HepG2 (cell line): ENCODE data around the gene P2RY6. TPM values are rescaled to one million over a fixed set of nuclear protein-coding genes. Genes with fewer than 3 reads are reported as not detected.

Source experiments
- ATF1 ChIP-seq: IDR thresholded peaks from 2 replicates; pipeline ENCODE4 v1.6.1; 2016; ENCODE audit warnings: mild to moderate bottlenecking, control low read depth
- EP300 ChIP-seq, 3 experiments: sonication (generic) in 1 of 3; formaldehyde crosslinking in 1 of 3; IDR thresholded peaks; 2 replicates each; pipeline versions ENCODE4 v1.5.1 to v1.6.1; 2011 to 2020; ENCODE audit warnings: low read depth in 2 of 3, low read length in 2 of 3, borderline replicate concordance in 1 of 3, improper control_type of control experiment in 1 of 3, mild to moderate bottlenecking in 1 of 3, missing genetic modification reagents in 1 of 3, moderate library complexity in 1 of 3
- FOXO1 ChIP-seq: sonication (generic); formaldehyde crosslinking; IDR thresholded peaks from 2 replicates; pipeline ENCODE4 v1.4.0; 2020; ENCODE audit warnings: missing genetic modification reagents
- FOXO4 ChIP-seq: sonication (generic); formaldehyde crosslinking; conservative IDR thresholded peaks from 2 replicates; pipeline ENCODE4 v1.8.1; 2023; ENCODE audit warnings: missing genetic modification reagents
- FOXP1 ChIP-seq, 2 experiments: fragments of 450-650 bp in 1 of 2; IDR thresholded peaks; 2 replicates each; pipeline ENCODE4 v1.6.1; 2017 to 2018; ENCODE audit warnings: antibody characterized with exemption in 1 of 2
- HIVEP1 ChIP-seq: sonication (generic); formaldehyde crosslinking; IDR thresholded peaks from 2 replicates; pipeline ENCODE4 v1.4.0; 2020; ENCODE audit warnings: mild to moderate bottlenecking, missing genetic modification reagents
- HOXA7 ChIP-seq: sonication (generic); formaldehyde crosslinking; IDR thresholded peaks from 2 replicates; pipeline ENCODE4 v1.8.1; 2022; ENCODE audit warnings: mild to moderate bottlenecking, missing genetic modification reagents, moderate library complexity
- HOXA9 ChIP-seq: sonication (generic); formaldehyde crosslinking; IDR thresholded peaks from 2 replicates; pipeline ENCODE4 v1.8.1; 2022; ENCODE audit warnings: missing genetic modification reagents, mild to moderate bottlenecking, moderate library complexity, borderline replicate concordance
- JUND ChIP-seq: sonication (generic); formaldehyde crosslinking; IDR thresholded peaks from 2 replicates; pipeline ENCODE4 v1.8.0; 2022; ENCODE audit warnings: mild to moderate bottlenecking, missing genetic modification reagents
- NCOR1 ChIP-seq: fragments of 200-600 bp; sonication (generic); IDR thresholded peaks from 2 replicates; pipeline ENCODE4 v1.7.0; 2017; ENCODE audit warnings: antibody characterized with exemption, low read length, borderline replicate concordance
- NFKB2 ChIP-seq: sonication (generic); formaldehyde crosslinking; IDR thresholded peaks from 2 replicates; pipeline ENCODE4 v1.4.0; 2020; ENCODE audit warnings: missing genetic modification reagents, borderline replicate concordance
- NR3C1 ChIP-seq: sonication (generic); formaldehyde crosslinking; IDR thresholded peaks from 2 replicates; pipeline ENCODE4 v1.4.0; 2020; ENCODE audit warnings: missing genetic modification reagents
- ONECUT2 ChIP-seq: sonication (generic); formaldehyde crosslinking; IDR thresholded peaks from 2 replicates; pipeline ENCODE4 v1.4.0; 2020; ENCODE audit warnings: missing genetic modification reagents
- POGZ ChIP-seq: sonication (generic); formaldehyde crosslinking; IDR thresholded peaks from 2 replicates; pipeline ENCODE4 v1.4.0; 2020; ENCODE audit warnings: mild to moderate bottlenecking, missing genetic modification reagents
- POLR2A ChIP-seq, 2 experiments: IDR thresholded peaks; 2 replicates each; pipeline ENCODE4 v1.6.1; 2011; ENCODE audit warnings: low read depth in 2 of 2, low read length in 2 of 2, mild to moderate bottlenecking in 1 of 2, moderate library complexity in 1 of 2; ENCODE audit not compliant: insufficient read depth in 1 of 2
- RCOR2 ChIP-seq: IDR thresholded peaks from 2 replicates; pipeline ENCODE4 v1.6.1; 2016; ENCODE audit warnings: missing biosample characterization, missing genetic modification reagents
- SP5 ChIP-seq: IDR thresholded peaks from 2 replicates; pipeline ENCODE4 v1.6.1; 2016; ENCODE audit warnings: low read depth, borderline replicate concordance
- SRSF4 ChIP-seq: fragments of 200-400 bp; formaldehyde crosslinking; IDR thresholded peaks from one replicate; pipeline ENCODE4 v1.6.1; 2018; ENCODE audit warnings: mild to moderate bottlenecking, low read depth, low read length, moderate library complexity; ENCODE audit not compliant: poor library complexity, severe bottlenecking
- TOPORS ChIP-seq: sonication (generic); formaldehyde crosslinking; IDR thresholded peaks from 2 replicates; pipeline ENCODE4 v1.8.0; 2023; ENCODE audit warnings: mild to moderate bottlenecking, missing genetic modification reagents
- ZBTB42 ChIP-seq: sonication (generic); formaldehyde crosslinking; IDR thresholded peaks from 2 replicates; pipeline ENCODE4 v1.5.0; 2020; ENCODE audit warnings: mild to moderate bottlenecking, missing genetic modification reagents
- ZNF136 ChIP-seq: sonication (generic); formaldehyde crosslinking; IDR thresholded peaks from 2 replicates; pipeline ENCODE4 v1.8.1; 2022; ENCODE audit warnings: low read depth, mild to moderate bottlenecking, moderate library complexity, missing genetic modification reagents
- ZNF550 ChIP-seq: sonication (generic); formaldehyde crosslinking; IDR thresholded peaks from 2 replicates; pipeline ENCODE4 v1.4.0; 2020; ENCODE audit warnings: mild to moderate bottlenecking, missing genetic modification reagents, borderline replicate concordance
- ZNF619 ChIP-seq: sonication (generic); formaldehyde crosslinking; IDR thresholded peaks from 2 replicates; pipeline ENCODE4 v1.4.0; 2020; ENCODE audit warnings: mild to moderate bottlenecking, missing genetic modification reagents
- polyA plus RNA-seq, 8 experiments: library from polyadenylated mRNA; depleted of rRNA in 3 of 8; stranded (reverse) in 7 of 8; unstranded in 1 of 8; fragments of >200 nt; fragmentation: Illumina TruSeq in 4 of 8; extraction: Trizol in 4 of 8; gene quantifications; 2 replicates each; pipeline versions ENCODE4 v1.2.1 to v1.2.3, GENCODE V29; 2011 to 2016; ENCODE audit warnings: low read depth in 4 of 8, missing spikeins in 1 of 8, mixed read lengths in 1 of 8; ENCODE audit not compliant: insufficient read depth in 1 of 8
- total RNA-seq, 5 experiments: library from RNA; depleted of rRNA; stranded (reverse); fragments of >200 nt; fragmentation: Illumina TruSeq; extraction: Trizol; gene quantifications; 2 replicates each; pipeline ENCODE4 v1.2.3, GENCODE V29; 2016; ENCODE audit warnings: low read depth in 1 of 5
- TF ChIP-seq, protein P1 (sequence below): sonication (generic); formaldehyde crosslinking; IDR thresholded peaks from 2 replicates; pipeline ENCODE4 v1.4.0; 2020; ENCODE audit warnings: mild to moderate bottlenecking, missing genetic modification reagents
- TF ChIP-seq, protein P2 (sequence below): sonication (generic); formaldehyde crosslinking; IDR thresholded peaks from 2 replicates; pipeline ENCODE4 v1.8.1; 2023; ENCODE audit warnings: missing genetic modification reagents, mild to moderate bottlenecking, borderline replicate concordance
- TF ChIP-seq, protein P3 (sequence below): sonication (generic); formaldehyde crosslinking; IDR thresholded peaks from 2 replicates; pipeline ENCODE4 v1.4.0; 2020; ENCODE audit warnings: missing genetic modification reagents, mild to moderate bottlenecking, borderline replicate concordance

The P2RY6 gene
- total and polyA plus RNA-seq, 2 of the 13 experiments (the other 11 are each of a cell fraction or from before 2014, with no cell fraction given) = 0.09 to 0.29 TPM

DNA sequence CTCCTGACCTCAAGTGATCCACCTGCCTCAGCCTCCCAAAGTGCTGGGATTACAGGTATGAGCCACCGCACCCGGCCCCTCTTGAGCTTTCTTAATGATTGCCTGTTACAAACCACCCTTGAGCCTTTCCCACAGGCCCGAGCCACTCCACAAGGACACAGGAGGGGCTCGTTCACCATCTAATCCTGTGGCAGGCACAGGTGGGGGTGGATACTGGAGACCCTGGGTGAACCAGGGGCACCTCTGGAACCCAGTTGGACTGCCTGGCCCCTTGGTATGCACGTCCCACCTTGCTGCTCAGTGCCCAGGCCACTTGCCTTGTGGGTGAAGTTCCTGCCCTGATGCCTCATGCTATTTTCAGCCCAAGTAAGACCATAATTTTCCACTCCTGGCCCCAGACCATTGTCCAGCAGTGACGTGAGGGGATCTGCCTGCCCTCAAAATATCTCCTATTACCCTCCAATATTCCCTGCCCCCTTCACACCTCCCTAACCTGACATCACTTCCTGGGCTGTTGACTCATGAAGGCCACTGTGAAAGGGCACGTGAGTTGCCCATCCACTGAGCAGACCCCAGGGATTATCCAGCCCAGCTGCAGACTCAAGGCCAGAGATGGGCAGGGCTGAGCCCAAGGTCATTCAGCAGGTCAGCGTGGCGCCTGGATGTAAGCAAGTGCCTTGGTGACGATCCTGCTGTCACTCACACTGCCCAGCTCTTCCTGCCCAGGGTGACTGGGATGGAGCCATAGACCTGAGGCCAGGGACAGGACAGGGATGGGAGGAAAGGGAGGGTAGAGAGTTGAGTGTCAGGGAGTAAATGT is 34.5 kb upstream of the P2RY6 start (continued):
- TF ChIP-seq, protein P1, sequence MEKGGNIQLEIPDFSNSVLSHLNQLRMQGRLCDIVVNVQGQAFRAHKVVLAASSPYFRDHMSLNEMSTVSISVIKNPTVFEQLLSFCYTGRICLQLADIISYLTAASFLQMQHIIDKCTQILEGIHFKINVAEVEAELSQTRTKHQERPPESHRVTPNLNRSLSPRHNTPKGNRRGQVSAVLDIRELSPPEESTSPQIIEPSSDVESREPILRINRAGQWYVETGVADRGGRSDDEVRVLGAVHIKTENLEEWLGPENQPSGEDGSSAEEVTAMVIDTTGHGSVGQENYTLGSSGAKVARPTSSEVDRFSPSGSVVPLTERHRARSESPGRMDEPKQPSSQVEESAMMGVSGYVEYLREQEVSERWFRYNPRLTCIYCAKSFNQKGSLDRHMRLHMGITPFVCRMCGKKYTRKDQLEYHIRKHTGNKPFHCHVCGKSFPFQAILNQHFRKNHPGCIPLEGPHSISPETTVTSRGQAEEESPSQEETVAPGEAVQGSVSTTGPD (CRISPR knock-in tag) = no peak
- TF ChIP-seq EP300 (IDR thresholded peaks at IDR 0.05; ENCODE audit: low read depth in 2 of 2, low read length in 2 of 2) (peak in 1 of 2 experiments; percentile 44; a peak in 2 of 4 replicates), EP300 (CRISPR knock-in tag; IDR thresholded peaks at IDR 0.05; ENCODE audit: borderline replicate concordance) (peak; percentile 73; the same call in 1 of the 2 replicates), RCOR2 (CRISPR knock-in tag) (no peak), HIVEP1 (CRISPR knock-in tag) (peak; percentile 74), HOXA7 (no peak), ZNF550 (0 out of 2 replicates have a peak, but pooled peaks have one; percentile 55), ZNF619 (no peak), ATF1 (CRISPR knock-in tag) (peak; percentile 75; the same call in 1 of the 2 replicates), SP5 (CRISPR knock-in tag) (peak; percentile 89), FOXO1 (peak; percentile 76), POGZ (CRISPR knock-in tag) (peak; percentile 79; the same call in 1 of the 2 replicates), ZBTB42 (no peak), FOXO4 (CRISPR knock-in tag) (no peak), FOXP1 (IDR thresholded peaks at IDR 0.05) (no peak), FOXP1 (CRISPR knock-in tag; IDR thresholded peaks at IDR 0.05) (peak; percentile 66), NFKB2 (no peak), JUND (CRISPR knock-in tag) (peak; percentile 89; the same call in 1 of the 2 replicates), POLR2A (IDR thresholded peaks at IDR 0.05; ENCODE audit: insufficient read depth in 1 of 2, low read depth in 2 of 2, low read length in 2 of 2) (no peak), ZNF136 (peak; percentile 40; the same call in 1 of the 2 replicates), TOPORS (CRISPR knock-in tag) (no peak), HOXA9 (CRISPR knock-in tag) (no peak), ONECUT2 (CRISPR knock-in tag) (no peak), NR3C1 (no peak), SRSF4 (no peak), NCOR1 (peak; percentile 49; the same call in 1 of the 2 replicates)
- TF ChIP-seq, protein P2, sequence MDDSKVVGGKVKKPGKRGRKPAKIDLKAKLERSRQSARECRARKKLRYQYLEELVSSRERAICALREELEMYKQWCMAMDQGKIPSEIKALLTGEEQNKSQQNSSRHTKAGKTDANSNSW (CRISPR knock-in tag) = no peak
- TF ChIP-seq, protein P3, sequence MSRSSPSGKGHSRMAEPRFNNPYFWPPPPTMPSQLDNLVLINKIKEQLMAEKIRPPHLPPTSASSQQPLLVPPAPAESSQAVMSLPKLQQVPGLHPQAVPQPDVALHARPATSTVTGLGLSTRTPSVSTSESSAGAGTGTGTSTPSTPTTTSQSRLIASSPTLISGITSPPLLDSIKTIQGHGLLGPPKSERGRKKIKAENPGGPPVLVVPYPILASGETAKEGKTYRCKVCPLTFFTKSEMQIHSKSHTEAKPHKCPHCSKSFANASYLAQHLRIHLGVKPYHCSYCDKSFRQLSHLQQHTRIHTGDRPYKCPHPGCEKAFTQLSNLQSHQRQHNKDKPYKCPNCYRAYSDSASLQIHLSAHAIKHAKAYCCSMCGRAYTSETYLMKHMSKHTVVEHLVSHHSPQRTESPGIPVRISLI (CRISPR knock-in tag) = no peak
